HG02943 (cell line): ENCODE measurements around the gene ZSCAN12.
A peak's percentile ranks its signal among the peaks of the same experiment; 100 is the strongest.
"Not testable (repeated sequence)": the region's sequence is repeated elsewhere in the genome, so short reads cannot be mapped to it uniquely, and the experiment has no call there.

Source experiments
- ATAC-seq: cut with Tn5 transposase; IDR thresholded peaks from one replicate; pipeline ENCODE4 v1.9.1; 2021; ENCODE audit warnings: mild to moderate bottlenecking, low read depth, moderate library complexity; ENCODE audit not compliant: unreplicated experiment

The ZSCAN12 gene

DNA sequence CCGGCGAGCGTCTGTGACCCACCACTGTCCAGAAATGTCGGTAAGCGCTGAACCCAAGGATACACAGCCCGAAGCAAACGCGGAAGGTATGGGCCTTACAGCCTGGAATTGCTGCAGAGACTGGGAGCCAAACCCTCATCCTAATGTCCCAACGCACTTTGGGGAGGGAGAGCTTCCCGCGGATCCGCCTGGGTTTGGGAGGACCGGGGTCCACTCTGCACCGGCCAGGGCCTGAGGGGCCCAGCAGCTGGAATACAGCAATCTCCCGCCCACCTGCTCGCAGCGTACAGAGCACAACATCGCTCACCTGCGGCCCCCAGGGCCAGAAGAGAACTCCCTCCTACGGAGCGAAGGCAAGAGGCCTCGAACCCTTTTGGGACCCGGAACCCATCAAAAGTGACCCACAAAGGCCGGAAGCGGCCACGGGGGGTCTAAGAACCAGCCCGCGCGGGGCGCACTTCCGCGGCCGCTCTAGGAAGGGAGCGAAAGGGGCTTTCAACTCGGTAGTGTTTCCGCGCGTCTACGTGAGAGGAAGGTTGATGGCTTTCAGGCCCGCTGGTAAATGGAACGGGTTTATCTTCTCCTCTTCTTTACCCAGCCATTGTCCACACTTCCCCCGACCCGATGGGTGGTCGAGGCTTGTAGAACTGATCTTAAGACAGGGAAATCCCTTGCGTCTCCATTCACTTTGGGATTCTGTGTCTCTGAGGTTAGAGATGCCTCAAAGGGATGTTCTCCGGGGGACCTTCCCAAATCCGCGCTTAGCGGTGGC lies at the start of gene ZSCAN12:
Gene ZSCAN12 (minus strand): TSS at position 398 of the 772 bp plus-strand sequence. CDS start 1,342 bp downstream, outside the sequence.
- peak; percentile 71 for ATAC-seq

DNA sequence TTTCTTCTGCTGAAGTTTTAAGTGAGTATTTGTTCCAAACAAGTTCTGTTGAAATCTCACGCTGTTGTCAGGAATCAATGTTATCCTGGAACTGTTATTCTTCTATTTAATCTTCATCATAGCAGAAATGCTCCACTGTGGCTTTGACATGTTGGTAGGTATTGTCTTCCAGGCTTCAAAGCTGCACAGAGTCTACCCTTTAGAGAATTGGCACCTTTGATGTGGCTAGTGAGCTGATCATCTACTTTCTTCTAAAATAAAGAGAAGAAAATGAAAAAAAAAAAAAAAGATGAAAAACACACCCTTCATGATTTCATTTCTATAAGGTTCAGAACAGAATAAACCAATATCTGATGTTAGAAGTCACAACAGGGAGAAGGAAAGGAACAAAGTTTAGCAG lies 49.5 kb upstream of the ZSCAN12 start:
- ATAC-seq, result no peak

DNA sequence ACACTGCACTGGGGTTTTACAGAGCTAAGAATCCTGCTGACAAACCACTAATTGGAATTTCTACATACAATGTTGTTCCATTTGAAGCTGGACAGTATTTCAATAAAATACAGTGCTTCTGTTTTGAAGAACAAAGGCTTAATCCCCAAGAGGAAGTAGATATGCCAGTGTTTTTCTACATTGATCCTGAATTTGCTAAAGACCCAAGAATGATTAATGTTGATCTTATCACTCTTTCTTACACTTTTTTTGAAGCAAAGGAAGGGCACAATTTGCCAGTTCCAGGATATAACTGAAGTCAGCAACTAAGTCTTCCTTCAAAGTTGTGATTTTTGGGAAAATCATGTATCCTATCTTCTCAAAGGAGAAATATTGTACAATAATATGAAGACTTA lies 48.0 kb upstream of the ZSCAN12 start:
- ATAC-seq, result not testable (repeated sequence)

DNA sequence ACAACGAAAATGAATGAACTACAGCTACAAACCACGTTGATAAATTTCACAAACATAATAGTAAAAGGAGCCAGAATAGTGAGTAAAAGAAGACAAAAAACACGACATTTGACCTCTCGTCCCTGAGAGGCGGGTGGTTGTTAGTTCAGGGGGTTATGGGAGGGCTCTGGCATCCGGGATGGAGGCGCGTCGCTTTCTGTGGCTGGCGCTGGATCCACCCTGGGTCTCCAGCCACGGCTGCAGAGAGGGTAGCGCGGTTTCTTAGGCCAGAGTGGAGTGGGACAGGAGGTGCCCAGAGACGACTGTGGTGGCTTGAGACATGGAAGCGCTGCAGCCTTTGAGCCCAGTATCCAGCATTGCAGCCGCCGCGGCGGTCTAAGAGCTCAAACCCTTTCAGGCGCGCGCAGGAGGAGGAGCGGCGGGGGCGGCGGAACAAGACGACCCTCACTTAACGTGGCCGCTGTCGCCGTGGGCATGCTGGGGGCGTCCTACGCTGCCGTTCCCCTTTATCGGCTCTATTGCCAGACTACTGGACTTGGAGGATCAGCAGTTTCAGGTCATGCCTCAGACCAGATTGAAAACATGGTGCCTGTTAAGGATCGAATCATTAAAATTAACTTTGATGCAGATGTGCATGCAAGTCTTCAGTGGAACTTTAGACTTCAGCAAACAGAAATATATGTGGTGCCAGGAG lies 47.4 kb upstream of the ZSCAN12 start:
- no peak for ATAC-seq

DNA sequence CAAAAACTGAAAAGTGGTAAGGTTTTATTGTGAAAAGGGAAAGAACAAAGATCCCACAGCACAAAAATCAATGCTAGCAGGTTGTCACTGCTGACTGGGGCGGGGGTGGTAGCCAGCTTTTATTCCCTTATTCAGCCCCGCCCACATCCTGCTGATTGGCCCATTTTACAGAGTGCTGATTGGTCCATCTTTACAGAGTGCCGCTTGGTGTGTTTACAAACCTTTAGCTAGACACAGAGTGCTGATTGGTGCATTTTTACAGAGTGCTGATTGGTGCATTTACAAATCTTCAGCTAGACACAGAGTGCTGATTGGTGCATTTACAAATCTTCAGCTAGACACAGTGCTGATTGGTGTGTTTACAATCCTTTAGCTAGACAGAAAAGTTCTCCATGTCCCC lies 45.2 kb upstream of the ZSCAN12 start:
- not testable (repeated sequence) for ATAC-seq

DNA sequence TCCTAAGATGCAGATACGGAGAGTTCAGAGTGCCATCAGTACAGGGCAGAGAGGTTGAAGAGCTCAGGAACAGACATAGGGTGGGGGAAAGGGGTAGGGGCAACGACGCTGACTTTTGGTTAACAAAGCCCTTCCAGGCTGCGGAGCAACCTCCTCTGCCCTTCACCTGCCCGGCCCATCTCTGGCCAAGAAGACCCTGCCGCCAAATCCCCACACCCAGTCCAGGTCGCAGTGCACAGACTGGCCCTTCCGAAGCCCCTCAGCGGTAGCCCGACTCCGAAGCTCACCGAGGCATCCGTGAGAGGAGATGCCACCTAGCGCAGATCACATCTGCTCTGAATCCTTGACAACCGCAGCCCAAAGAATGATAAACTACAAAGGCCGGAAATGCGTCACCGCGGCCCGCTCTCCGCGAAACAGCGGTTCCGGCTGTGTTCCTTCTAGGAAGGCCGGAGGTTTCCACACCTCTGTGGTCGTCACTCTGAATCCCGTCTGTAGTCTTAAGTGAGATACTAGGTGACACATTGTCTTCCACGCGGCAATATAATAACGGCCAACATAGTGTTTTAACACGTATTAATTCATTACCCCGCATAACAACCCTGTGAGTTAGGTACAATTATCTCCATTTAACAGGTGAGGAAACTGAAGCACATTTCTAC lies 43.7 kb upstream of the ZSCAN12 start, which contains the start of gene ZSCAN23:
Gene ZSCAN23 (minus strand): TSS at position 380 of the 662 bp plus-strand sequence. CDS start 7,225 bp downstream, outside the sequence.
- peak; percentile 71 for ATAC-seq

DNA sequence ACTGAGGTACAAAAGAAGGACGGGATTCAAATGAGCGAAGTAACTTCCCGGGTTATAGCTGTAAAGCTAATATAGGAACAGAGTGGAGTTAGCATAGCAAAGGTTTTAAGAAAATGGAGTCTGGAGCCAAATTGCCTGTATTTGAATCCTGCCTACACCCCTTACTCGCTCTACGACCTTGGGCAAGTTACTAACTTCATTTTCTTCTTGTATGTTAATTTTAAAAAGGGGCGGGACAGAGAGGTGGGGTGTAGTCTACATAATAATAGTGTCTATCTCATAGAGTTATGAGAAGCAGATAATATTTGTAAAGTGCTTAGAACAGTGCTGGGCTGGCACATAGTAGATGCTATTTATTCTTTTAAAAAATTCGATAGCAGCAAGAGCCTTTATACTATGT lies 43.0 kb upstream of the ZSCAN12 start:
- ATAC-seq, result no peak

DNA sequence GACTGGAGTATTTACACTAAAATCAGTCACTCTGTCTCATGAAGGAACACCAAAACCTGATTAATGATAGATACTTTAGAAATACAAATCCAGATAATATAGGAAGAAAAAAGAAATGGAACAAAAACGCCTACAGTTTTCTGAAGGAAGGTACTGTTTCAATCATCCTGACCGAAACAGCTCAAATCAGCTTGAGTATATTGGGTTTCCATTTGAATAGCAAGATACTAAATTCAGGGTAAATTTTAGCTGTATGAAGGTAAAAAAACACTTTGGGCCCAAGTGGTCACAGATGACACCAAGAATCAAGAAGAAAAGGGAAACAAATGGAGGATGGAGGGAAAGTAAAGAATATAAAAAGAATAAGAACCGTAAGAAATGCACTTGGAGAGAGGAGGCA lies 36.9 kb upstream of the ZSCAN12 start:
- ATAC-seq, result no peak

DNA sequence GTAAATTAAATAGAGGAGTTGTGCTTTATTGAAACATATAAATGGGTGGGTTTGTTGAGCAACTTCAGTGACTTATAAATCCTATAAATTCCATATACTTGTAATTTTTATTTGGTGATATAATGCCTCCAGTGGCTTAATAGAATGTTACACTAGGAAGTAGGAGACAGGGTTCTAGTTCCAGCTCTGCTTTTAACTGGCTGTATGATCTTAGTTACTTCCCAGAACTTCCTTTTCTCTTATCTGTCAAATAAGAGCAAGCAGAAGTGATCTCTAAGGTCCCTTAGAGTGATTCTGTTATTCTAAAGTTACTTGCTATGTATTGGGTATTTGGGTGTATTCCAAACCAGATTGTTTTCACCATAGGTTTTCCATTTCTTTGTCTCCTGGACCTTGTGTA lies 33.6 kb upstream of the ZSCAN12 start:
- ATAC-seq, result no peak

DNA sequence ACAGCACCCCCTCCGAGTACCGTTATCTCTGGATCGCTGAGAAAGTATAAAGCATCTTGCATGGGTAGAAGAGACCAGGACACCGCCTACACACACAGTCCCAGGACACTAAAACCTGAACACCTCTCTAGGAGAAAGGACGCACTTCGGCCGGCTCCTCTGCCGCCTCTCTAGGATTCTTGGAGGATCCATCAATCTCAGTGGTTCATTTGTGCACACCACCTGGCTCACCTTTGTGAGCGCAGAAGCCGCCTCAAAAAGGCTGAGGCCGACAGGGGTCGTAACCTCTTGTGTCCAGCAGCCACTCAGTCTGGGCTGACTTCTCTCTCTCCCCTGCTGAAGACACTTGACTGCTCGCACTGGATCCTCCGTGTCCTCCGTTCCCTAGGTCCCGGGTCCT lies 30.2 kb upstream of the ZSCAN12 start:
- ATAC-seq, result no peak

DNA sequence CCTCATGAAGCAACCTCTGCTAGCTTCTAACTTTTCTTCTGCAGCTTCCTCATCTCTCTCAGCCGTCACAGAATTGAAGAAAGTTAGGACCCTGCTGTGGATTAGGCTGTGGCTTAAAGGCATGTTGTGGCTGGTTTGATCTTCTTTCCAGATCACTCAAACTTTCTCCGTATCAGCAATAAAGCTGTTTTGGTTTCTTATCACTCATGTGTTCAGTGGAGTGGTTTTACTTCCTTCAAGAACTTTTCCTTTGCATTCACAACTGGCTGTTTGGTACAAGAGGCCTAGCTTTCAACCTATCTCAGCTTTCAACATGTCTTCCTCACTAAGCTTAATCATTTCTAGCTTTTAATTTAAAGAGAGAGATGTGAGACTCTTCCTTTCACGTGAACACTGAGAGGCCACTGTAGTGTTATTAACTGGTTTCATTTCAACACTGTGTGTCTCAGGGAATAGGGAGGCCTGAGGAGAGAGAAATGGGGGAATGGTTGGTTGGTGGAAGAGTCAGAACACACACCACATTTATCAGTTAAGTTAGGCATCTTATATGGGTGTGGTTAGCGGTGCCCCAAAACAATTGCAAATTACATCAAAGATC lies 26.5 kb upstream of the ZSCAN12 start:
- ATAC-seq, result no peak

DNA sequence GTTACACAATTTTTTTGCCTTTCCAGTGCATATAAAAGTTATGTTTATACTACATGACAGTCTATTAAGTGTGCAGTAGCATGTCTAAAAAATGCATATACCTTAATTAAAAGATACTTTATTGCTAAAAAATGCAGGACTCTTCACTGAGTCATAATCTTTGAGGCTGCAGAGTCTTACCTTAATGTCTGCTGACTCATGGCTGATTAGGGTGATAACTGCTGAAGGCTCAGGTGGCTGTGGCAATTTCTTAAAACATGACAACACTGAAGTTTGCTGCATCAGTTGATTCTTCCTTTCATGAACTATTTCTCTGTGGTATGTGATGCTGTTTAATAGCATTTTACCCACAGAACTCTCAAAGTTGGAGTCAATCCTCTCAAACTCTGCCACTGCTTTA lies 24.6 kb upstream of the ZSCAN12 start:
- ATAC-seq, result no peak

DNA sequence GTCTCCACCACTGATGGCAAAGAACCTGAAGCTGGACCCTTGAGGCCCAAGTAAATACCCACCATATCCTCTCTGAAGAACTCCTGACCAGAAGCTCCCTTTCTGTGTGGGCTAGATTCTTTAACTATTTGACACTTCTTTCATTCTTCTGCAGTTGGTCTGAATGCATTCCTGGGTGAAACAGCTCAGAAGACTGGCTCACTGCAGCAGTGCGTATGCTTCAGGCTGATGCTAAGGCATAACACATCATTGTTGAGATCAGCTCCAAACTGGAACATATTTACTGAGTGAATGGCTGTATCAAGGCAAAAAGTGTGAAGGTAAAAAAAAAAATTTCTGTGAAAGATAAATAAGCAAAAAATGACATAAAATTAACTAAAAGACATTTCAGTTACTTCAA lies 24.0 kb upstream of the ZSCAN12 start:
- ATAC-seq, result no peak

DNA sequence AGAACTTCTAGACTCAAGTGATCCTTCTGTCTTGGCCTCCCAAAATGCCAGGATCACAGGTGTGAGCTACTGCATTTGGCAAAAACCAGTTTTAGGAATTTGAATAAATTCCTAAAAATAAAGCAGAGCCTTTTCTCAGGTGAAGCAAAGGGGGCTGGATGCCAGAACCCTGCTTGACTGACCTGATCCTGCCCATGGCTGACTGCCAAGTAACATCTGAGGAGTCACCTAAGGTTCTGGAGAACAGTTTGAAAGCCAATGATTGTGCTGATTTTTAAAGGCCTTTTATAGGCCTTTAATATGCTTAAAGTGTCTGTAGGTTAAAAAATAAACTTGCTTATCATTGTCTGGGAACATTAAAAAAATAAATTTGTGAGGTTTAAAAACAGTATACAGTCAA lies 14.1 kb upstream of the ZSCAN12 start:
- ATAC-seq, result no peak

DNA sequence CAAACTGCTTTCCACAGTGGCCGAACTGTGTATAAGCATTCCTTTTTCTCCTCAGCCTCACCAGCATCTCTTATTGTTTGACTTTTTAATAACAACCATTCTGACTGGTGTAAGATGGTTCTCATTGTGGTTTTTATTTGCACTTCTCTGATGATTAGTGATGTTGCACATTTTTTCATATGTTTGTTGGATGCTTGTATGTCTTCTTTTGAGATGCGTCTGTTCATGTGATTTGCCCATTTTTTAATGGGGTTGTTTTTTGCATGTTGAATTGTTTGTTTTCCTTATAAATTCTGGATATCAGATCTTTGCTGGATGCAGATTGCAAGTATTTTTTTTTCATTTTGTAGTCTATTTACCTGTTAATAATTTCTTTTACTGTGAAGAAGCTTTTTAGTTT lies 11.2 kb upstream of the ZSCAN12 start:
- ATAC-seq, result no peak

DNA sequence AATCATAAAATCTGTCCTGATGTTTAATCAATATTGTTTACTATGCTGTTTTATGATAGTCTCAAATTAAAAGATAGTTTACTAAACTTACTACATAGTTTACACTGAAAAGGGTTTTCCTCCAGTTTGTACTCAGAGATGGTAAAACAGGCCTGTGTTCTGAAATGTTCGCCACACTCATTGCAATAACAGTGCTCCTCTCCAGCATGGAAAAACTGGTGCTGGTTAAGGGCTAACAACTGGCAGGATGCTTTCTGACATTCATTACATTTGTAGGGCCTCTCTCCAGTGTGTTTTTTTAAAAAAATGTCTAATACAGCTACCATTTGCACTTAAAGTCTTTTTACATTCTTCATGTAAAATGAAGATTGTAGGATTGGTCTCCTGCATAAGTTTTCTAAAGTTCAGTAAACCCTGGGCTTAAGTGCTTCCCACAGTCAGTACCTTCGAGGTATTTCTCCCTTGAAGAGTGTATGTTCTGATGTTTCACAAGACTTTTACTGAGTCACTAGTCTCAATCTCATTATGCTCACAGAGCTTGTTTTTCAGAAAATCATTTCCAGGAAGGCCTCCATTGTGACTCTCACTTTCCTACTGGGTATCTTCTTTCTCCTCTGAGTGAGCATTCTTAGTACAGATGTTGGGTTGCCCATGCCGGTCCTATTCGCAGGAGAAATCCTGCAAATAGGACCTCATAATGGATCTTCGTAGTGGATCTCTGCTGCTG lies 8.7 kb upstream of the ZSCAN12 start:
- no peak for ATAC-seq

DNA sequence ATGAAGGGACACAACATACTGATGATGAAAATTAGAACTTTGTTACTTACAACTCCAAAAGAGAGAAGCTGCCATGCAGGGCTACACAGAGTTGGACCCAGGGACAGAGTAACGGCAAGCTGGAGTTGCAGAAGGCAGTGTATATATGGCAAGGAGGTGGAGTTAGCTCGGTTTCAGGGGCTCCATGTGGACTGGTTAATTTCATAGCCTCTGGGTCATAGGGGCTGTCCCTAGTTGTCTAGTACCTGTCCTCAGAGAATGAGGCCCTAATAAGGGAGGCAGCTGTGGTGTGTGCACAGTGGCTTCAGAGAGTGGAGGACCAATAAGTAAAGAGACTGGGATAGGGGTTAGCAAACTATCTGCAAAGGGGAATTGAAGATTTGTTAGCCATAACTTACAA lies 7.9 kb upstream of the ZSCAN12 start:
- no peak for ATAC-seq

DNA sequence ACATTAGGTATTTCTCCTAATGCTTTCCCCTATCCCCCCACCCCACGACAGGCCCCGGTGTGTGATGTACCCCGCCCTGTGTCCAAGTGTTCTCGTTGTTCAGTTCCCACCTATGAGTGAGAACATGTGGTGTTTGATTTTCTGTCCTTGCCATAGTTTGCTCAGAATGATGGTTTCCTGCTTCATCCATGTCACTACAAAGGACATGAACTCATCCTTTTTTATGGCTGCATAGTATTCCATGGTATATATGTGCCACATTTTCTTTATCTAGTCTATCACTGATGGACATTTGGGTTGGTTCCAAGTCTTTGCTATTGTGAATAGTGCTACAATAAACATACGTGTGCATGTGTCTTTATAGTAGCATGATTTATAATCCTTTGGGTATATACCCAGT lies 4.4 kb upstream of the ZSCAN12 start:
- not testable (repeated sequence) for ATAC-seq

DNA sequence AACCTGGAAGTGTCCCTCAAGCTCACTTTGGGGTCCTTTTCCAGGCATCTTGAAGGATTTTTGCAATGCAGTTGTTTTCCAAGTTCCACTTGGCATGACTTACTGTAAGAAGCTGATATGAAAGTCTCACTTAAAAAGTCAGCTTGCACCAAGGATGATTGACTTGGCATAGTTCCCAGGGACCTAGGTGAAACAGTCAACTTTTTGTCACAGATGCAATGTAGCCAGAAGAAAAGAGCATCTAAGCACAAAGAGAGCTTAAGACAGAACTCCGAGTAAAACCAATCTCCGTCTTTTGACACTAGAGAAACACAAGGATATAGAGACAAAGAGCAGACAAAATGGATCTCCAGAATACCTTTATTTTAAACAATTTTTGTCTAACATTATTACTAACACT lies 2.6 kb upstream of the ZSCAN12 start:
- ATAC-seq, result no peak

DNA sequence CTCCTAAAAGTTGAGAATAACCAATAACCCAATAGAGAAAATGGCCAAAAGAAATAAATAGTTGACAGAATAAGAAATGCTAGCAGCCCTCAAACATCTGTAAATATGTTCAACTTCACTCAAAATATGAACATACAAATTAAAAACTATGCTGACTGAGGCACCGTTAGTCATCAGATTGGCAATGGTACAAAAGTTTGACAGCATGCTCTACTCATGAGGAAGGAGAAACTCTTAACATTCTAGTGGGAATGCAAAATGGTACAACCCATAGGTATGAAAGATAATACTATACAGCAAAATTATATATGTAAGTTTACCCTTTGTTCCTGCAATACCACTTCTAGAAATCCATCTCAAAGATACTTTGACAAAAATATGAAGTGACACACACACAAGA lies 1.6 kb upstream of the ZSCAN12 start:
- no peak for ATAC-seq

DNA sequence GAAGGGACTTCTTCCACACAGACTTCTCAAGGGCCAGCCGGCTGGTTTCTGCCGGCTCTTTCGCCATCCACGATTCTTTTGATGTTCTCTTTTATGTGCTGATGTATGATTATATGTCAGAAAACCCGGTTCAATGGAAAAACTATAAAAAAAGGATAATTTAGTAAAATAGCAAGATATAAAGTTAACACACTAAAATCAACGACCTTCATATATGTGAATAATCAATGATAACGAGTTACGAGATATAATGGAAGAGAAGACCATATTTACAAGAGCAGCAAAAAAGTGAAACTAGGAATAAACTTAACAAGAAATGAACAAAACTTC lies 540 bp upstream of the ZSCAN12 start:
- ATAC-seq, result no peak
